CD4-positive, alpha-beta T cell treated with Interleukin-4 for 4 hours (primary cell): ENCODE data around the gene CHST11.

ENCODE experiments used
- DNase-seq: peaks from one replicate; pipeline ENCODE4 v3.0.0-alpha.2; 2020

CHST11 gene

DNA sequence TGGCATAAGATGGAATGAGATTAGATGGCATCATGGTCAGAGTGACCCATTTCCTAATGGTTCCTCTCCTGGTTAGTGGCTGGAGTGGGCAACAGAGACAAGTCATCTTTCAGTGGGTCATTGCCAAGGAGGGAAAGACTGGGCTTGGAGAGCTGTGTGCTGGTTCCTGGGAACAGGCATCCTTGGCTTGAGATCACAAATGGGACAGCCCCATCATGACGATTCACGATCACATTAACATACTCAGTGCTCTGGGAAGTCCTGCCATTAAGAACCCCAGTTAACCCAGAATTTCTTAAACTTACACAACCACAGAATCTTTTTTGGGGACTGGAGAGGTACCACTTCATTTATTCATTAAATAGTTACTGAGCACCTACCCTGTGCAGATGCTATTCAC lies 27.3 kb downstream of the CHST11 start:
- no peak for DNase-seq

GRCh38 chr12:104485651-104486362 lies 29.1 kb downstream of the CHST11 start:
- peak; percentile 75 for DNase-seq

DNA sequence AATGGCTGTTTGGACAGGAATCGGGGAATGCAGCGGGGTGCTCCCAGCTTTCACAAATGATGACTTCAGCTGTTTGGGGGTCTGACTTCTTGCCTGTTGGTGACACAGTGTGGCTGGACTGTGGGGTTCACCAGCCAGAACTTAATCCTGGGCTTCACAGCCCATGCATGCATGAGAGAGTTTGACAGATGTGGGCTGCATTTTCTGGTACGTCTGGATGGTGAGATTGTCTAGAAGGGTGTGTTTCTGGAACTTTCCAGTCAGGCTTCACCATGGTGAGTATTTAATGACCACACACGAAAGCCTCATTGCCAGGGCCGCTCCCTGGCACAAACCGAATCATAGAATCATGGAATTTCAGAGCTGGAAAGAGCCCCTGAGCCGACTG lies 29.6 kb downstream of the CHST11 start:
- no peak for DNase-seq

- DNase-seq = no peak
These were observed 30.4 kb downstream of the CHST11 start for GRCh38 chr12:104486943-104487819.

GRCh38 chr12:104488374-104488773 lies 31.6 kb downstream of the CHST11 start:
- no peak for DNase-seq

DNA sequence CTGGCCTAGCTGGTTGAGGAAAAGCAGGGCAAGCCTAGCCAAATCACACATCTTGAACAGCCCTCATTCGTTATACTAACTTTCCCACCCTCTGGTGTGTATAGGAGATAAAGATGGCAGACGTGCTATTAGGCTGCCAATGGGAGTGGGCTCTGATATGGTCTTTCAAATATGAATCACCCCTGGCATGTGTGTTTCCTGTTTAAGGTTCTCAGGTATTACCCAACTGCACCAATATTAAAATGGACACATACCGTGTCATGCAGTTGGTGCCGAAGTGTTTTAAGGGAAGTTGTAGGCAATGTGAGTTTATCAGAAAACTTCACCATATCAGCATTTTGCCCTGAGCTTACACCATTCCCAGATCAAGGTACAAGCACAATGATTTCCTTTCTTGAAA lies 33.4 kb downstream of the CHST11 start:
- DNase-seq = peak; percentile 27

GRCh38 chr12:104490850-104491249 lies 34.1 kb downstream of the CHST11 start:
- DNase-seq = no peak

GRCh38 chr12:104493496-104493895 lies 36.7 kb downstream of the CHST11 start:
- no peak for DNase-seq

- DNase-seq = peak; percentile 75
These were observed 37.5 kb downstream of the CHST11 start for GRCh38 chr12:104494137-104494792.

DNA sequence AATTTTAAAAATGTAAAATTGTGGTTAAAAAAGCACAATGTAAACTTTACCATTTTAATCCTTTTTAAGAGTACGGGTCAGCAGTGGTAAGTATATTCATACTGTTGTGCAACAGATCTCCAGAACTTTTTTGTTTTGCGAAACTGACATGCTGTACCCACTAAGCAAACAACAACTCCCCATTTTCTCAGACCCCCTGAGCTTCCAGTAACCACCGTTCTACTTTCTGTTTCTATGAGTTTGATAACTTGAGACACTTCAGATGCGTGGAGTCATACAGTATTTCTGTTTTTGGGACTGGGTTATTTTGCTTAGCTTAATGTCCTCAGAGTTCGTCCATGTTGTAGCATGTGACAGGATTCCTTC lies 38.0 kb downstream of the CHST11 start:
- peak; percentile 39 for DNase-seq

- no peak for DNase-seq
These were observed 39.0 kb downstream of the CHST11 start for GRCh38 chr12:104495786-104496185.

DNA sequence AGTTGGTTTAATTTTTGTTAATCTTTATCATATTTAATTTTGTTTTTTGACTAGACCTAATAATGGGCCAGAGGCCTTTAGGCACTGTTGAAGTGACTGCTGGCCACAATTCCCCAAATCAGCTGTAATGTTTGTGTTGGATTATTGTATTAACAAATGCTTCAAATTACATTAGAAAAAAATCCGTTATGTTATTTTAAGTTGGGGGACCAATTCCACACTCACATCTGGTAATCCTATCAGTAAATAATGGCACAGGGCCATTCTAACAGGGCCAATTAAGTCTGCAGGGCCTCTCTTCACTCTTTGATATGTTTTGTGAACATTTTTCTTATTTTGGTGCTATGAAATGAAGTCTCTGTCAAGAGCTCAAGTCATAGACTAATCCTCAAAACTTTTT lies 39.6 kb downstream of the CHST11 start:
- DNase-seq = no peak

DNA sequence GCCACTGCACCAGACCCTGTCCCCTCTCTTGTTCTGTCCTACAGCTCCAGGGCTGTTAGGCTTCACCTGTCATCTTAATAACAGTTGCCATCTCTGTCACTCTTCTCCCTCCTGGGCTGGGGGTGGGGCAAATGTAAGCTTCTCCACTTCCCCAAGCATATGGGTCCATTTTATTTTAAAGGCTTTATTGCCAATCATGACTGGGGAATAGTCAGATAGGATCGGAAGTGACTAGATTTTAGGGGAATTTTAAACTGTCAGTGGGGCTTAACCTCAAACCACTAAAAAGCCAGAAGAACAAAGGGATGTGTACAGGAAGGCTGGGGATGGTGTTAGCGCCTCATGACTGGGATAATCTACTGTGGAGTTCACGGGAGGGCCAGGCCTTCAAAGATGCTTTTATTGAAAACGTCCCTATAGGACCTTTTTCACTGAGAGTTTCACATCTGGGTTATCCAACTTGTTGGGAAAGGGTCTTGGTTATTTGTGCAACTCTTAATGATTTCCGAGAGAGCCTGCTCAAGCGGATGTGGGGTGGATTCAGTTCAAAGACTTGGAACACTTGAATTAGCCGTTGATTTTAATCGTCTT lies 41.6 kb downstream of the CHST11 start:
- peak; percentile 67 for DNase-seq

GRCh38 chr12:104499668-104500332 lies 43.1 kb downstream of the CHST11 start:
- no peak for DNase-seq

GRCh38 chr12:104501115-104501514 lies 44.4 kb downstream of the CHST11 start:
- DNase-seq = no peak

GRCh38 chr12:104501660-104502059 lies 44.9 kb downstream of the CHST11 start:
- no peak for DNase-seq

GRCh38 chr12:104502217-104502616 lies 45.5 kb downstream of the CHST11 start:
- no peak for DNase-seq

DNA sequence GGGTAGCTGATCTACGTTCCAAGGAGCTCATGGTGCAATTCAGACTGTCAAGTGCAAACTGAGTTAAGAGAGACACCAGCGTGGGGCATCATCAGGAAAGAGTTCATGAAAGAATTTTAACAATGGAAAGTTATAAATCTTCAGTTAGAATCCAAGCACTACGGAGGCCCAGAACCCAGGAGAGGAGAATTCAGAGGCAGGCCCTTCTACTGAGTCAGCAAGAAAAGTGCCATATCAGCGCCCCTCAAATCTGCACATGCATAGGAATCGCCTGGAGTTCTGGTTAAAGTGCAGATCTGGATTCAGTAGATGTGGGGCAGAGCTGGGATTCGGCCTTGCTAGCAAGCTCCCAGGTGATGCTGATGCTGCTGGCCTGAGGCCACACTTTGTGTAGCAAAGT lies 45.9 kb downstream of the CHST11 start:
- no peak for DNase-seq

DNA sequence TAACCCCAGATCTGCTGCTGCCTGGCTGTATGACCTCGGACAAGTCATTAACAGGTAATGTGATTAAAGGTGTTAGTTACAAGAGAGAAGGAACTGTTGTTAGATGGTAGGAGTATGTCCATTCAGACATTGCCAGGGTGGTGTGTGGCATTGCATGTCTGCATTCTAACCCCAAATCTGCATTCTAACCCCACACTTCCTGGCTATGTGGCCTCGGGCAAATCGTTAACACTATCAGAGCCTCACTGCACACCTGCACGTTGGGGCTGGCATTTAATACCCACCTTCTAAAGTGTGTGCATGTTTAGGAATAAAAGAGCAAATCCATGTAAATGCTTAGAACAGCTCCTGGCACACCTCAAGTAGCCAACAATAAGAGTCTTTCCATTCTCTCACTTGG lies 46.4 kb downstream of the CHST11 start:
- DNase-seq = no peak

GRCh38 chr12:104504146-104504545 lies 47.4 kb downstream of the CHST11 start:
- DNase-seq = no peak

- DNase-seq = no peak
These were observed 48.5 kb downstream of the CHST11 start for GRCh38 chr12:104505095-104505818.
